Tibial nerve (tissue), 4 donors: Measurements from ENCODE around the gene BEAN1.

Source experiments
- EP300 ChIP-seq, 2 donors: sonication (generic); formaldehyde crosslinking; IDR thresholded peaks; one replicate each; pipeline ENCODE4 v1.6.1; 2017; ENCODE audit warnings: antibody characterized with exemption in 2 of 2, mild to moderate bottlenecking in 1 of 2
- POLR2A ChIP-seq, 2 donors: fragments of 450-650 bp; IDR thresholded peaks; one replicate each; pipeline ENCODE4 v1.6.1; 2017; ENCODE audit warnings: antibody characterized with exemption in 2 of 2, mild to moderate bottlenecking in 2 of 2, moderate library complexity in 2 of 2
- TF ChIP-seq, protein P1 (sequence below), 5 experiments: fragments of 200-600 bp in 3 of 5; fragments of 450-650 bp in 2 of 5; sonication (generic) in 3 of 5; IDR thresholded peaks; one replicate each; pipeline ENCODE4 v1.5.1; 2016 to 2019; ENCODE audit warnings: antibody characterized with exemption in 5 of 5, mild to moderate bottlenecking in 3 of 5, moderate library complexity in 2 of 5

DNA sequence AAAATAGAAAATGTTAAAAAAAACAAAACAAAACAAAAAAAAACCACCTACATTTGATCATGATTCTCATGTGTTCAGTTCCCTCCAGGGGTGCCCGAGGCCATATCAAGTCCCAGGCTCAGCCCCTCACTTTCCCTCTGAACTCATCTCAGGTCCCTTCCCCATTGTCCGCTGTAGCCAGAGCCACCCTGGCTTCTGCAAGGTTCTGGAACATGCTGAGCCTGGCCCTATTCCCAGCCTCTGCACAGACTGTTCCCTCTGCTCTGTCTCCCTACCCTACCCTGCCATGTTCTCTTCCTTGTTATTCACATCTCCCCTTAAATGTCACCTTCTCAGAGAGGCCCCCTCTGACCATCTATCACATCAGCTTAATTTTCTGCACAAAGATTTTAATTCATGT, 75.9 kb downstream of the BEAN1 start:
- TF ChIP-seq, protein P1, sequence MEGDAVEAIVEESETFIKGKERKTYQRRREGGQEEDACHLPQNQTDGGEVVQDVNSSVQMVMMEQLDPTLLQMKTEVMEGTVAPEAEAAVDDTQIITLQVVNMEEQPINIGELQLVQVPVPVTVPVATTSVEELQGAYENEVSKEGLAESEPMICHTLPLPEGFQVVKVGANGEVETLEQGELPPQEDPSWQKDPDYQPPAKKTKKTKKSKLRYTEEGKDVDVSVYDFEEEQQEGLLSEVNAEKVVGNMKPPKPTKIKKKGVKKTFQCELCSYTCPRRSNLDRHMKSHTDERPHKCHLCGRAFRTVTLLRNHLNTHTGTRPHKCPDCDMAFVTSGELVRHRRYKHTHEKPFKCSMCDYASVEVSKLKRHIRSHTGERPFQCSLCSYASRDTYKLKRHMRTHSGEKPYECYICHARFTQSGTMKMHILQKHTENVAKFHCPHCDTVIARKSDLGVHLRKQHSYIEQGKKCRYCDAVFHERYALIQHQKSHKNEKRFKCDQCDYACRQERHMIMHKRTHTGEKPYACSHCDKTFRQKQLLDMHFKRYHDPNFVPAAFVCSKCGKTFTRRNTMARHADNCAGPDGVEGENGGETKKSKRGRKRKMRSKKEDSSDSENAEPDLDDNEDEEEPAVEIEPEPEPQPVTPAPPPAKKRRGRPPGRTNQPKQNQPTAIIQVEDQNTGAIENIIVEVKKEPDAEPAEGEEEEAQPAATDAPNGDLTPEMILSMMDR (IDR thresholded peaks at IDR 0.05): no peak
- peak in 1 of 2 donors; percentile 42 for TF ChIP-seq EP300 (IDR thresholded peaks at IDR 0.05)
- TF ChIP-seq POLR2A (IDR thresholded peaks at IDR 0.05): no peak
